Activated naive CD4-positive, alpha-beta T cell (primary cell): Measurements from ENCODE around the gene PARVA.
"Not testable (repeated sequence)": the region's sequence is repeated elsewhere in the genome, so short reads cannot be mapped to it uniquely, and the experiment has no call there.

ENCODE experiments used
- DNase-seq, 4 experiments: peaks; one replicate each; lab custom pipeline; 2025; lab: John Stamatoyannopoulos, UW

The PARVA gene

DNA sequence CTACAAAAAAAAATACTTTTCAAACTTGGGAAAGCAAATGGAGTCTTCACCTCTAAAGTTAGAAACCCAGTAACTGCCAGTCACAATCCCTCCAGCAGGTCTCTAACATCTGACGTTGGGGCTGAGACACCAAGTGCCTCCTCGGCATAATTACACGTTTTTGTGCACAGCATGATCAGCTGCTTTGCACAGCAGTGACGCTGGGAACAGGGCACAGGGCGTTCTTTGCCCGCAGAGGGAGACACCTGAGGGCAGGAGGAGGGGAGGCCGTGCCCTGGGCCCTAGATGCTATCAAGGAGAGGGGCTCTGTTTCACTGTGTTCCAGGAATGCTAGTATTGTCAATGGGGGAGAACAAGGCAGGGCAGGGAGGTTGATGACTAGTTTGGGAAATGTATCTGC, 120.1 kb downstream of the PARVA start:
- DNase-seq: no peak

DNA sequence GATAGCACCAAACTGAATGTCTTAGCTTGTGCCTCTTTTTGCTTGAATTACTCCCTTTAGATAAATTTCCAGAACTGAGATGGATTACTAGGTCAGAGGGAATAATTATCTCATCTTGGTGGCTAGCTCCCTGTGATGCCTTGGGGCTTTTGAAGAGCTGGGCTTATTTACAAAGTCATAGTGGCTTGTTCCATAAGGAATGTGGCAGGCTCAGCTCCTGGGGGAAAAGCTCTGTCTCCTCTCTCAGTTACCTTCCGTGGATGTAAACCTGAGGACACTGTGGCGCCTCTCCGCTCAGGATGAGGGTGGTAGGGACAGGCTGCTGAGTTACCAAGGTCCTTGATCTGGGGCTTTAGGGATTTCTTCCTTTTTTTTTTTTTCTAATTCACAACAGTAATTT, 121.7 kb downstream of the PARVA start:
- no peak for DNase-seq

DNA sequence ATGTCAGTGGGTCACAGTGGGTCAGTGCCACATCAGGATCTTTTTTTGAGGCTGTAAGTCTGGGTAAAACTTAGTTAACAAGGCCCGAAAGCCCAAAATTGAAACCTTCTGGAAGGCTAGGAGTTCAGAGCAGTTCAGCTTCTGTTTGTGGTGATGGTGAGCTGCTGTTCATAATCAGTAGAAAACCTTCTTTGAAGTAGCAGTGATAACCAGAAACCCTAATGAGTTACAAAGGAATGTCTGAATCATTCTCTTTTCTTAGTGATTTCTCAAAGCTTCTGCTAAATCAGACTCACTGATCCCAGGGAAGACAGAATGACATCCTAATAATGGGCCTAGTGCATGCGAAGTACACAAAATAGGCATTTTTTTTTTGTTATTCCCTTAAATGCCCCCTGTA, 124.7 kb downstream of the PARVA start:
- no peak for DNase-seq

DNA sequence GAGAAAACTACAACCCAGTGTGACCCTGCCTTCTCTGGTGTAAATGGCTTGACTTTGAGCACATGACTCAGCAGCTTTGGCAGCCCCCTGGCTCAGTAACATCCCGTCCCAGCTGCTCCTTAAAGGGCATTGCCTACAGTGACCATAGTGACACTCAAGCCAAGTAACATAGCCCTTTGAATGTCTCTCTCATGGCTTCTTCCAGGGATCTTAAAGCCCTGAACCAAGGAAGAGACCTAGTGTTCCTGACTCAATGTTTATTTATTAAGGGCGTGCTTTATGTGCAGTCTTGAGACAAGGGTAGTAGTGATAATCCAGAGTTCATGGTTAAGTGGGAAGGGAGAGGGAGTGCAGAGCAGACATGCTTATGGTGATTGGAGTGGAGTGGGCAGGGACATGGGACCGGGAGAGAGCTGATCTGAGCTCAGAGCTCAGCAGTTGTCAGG, 125.7 kb downstream of the PARVA start:
- DNase-seq: no peak

DNA sequence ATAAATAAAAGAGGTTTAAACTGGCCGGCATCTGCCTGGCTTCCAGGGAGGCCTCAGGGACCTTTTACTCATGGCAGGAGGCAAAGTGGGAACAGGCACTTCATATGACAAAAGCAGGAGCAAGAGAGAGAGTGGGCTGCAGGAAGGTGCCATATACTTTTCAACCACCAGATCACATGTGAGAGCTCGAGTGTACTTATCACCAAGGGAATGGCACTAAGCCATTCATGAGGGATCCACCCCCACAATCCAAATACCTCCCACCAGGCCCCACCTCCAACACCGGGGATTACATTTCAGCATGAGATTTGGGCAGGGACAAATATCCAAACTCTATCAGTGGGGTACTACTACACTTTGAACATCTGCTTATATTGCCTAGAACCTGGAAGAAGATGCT, 126.5 kb downstream of the PARVA start:
- DNase-seq: no peak

DNA sequence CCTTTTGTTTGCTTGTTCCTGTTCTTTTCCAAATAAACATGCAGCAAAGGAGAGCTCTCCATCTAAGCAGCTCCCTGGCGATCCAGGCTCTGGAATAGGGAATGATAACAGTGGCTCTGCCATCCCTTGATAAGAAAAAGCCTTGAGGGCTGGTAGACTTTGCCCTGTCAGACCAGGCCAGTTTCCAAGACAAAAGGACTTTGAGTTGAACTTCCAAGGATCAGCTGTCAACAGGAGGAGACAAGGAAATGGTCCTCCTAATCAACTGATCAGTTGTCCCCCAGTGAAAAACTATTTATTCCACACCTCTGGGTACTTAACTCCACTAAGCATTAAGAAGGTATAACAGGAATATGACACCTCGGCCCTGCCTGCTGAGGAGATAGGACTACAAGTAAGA, 127.8 kb downstream of the PARVA start:
- no peak for DNase-seq

DNA sequence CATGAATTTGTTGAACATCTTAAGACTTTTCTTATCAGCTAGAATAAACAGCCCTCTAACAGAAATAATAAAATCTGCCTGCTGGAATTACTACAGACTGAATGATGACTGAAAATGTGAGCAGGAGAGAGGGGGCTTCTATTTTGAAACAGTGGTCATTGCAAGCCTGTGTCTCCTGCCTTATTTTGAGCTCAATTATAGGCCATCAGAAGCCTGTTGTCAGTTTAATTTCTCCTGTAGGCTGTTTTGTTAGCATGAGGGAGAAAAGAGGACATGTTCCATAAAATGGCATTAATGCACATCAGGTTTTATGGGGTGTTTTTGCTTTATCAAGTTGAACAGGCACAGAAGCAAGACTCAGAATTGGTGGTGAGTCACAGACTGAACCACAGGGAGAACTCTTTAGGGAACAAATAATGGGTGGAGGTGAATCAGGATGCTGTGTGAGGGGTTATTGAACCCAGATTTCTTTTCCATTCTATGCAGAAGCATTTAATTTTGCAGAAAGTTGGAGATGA, 129.1 kb downstream of the PARVA start:
- DNase-seq: no peak

DNA sequence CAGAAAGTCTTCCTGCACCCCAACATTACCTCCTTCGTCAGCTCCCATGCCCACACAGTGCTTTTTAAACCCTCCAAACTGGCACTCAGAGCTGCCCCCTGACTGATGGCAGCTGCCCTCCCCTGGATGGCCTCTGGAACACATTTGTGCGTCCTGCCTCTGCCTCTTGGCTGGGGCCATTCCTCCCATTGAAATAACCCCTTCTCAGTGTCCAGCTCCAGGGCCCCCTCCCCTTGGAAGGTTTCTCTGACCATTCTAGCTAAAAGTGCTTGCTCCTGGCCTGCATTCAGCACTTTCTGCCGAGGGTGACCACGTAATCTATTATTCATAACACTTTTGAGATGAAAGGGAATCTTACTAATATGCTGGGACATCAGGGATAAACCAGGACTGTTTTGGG, 130.0 kb downstream of the PARVA start:
- no peak for DNase-seq

DNA sequence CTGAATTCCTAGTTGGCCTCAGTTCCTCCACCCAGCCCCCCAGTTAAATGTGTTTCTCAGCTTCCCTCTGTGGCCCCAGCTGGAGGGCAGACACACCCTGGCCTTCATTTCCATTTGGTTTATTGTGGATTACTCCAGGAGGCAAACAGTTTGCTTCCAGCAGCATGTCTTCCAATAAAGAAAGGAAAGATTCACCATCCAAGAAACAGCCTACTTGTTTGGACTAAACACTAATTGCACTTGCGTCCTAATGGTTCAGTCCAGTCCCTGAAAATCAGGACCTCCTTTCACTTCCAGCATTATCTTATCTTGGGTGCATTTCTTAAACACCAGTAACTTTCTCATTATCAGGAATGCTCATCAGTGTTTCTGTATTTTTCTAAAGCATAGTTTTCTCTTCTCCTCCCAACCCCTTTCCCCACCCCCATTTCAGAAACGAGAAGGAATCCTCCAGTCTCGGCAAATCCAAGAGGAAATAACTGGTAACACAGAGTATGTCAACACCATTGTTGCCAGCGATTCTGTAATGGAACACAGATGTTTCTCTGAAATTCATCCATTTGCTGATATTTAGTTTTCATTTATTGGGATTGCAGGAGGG, 130.9 kb downstream of the PARVA start:
- no peak for DNase-seq

DNA sequence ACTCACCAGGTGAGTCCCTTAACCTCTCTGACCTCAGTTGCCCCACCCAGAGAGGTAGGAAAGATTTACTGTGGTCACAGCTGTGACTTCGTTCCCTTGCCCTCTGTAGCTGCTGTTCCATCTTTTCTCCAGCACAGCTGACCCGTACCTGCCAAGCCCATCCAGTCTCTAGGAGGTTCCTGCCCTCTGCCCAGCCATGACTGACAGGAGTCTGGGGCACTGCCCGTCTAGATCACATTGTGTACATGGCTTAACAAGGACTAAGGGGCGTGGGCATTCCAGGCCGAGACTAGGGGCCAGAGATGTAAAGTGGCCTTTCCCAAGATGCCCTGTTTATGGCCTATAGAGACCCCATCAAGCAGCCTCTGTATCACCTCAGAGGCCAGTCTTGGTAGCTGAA, 132.0 kb downstream of the PARVA start:
- no peak for DNase-seq

DNA sequence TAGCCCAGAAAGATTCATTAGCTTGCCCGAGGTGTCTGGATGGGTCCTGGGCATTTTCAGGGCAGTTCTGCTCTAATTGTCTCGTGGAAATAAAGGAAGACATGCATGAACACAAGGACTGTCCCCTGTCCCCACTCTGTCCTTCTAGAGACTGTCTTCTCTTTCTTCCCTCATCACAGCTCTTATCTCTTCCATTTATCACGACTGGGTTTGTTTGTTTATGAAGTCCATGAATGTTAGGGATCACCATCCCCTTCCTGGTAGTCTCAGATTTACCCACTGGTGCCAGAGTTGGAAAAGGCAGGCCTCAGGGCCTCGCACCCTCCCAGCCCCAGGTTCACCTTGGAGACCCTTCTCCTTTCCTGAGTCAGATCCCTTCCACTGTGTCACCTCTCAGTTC, 134.8 kb downstream of the PARVA start:
- no peak for DNase-seq

DNA sequence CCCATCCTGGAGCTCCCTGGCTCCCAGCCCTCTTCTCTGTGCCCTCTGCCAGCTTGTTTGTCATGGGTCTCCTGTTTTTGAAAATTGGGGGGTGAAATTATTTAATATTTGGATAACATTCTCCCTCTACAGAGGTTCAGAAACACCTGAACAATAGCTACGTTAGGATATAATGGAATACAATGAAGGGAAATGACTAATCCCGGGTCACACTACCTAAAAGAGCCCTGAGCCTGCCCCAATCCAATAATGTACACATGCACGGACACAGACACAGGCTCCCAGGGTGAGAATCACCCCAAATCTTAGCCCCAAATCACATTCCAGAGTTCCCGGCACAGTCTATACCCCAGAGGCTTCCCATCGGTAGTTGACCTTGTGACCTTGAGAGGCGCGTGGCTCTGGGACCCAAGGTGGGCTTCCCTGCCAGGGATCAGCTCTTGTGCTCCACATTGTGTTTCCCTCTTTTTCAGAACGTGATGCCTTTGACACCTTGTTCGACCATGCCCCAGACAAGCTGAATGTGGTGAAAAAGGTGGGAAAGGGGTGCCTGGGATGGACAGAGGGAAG, 135.5 kb downstream of the PARVA start:
- DNase-seq: no peak

DNA sequence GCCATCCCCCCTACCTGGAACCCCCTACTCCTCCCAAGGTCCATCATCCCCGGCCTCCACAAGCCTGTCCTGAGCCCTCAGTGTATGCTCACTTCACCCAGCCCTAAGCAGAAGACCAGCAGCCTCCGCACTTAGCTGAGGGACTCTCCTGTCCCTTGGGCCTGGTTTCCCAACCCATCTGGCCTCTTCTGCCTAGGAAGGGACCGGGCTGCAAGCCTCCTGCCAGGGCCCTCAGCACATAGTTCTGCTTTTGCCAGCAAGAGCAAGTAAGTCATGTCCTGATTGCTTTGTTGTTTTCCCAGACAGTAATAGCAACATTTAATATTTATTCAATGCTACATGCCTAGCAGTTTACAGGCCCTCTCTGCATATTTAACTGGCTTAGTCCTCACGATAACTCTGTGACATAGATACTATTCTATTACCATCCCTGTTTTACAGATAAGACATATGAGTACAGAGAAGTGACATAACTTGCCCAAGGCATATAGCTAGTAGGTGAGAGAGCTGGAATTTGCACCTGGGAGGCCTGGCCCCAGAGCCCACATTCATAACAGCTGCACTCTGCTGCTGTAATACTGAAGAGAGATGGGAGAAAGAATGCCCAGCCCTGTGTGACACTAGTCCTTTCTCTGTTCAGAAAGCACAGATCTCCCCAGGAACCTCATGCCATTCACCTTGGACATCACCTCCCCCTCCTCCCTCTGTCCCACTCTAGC, 139.2 kb downstream of the PARVA start:
- no peak for DNase-seq

DNA sequence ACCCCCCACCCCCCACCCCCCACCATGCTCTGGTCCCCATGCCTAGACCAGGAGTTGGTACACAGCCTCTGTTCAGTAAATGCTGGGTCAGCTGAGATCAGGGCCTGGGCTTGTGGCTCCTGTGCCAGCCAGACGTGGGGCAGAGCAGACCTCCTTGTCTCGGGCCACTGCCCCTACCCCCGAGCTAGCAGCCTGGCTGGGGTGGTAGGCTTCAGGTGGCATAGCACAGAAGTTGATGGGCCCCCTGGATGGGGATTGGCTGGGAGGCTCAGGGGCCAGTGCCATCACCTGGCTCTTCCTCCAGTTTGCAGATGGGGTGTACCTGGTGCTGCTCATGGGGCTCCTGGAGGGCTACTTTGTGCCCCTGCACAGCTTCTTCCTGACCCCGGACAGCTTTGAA, 139.9 kb downstream of the PARVA start:
- DNase-seq: no peak

DNA sequence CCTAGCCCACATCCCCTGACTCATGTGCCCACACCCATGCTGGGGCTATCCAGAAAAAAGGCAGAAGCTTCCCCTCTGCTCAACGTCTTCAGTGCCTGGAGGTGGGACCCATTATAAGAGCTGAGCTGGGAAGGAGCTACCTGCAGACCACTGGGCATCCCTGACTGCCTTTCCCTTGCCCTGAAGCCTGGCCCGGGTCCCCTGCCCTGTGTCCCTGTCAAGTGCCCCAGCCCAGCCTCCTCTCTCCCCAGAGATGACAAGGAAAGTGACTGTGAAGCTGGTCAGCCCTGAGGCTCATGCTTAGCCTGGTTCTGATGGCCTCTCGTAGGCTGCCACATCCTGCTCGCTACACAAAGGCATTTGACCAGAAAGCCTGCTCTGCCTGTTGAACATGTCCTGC, 140.4 kb downstream of the PARVA start:
- no peak for DNase-seq

DNA sequence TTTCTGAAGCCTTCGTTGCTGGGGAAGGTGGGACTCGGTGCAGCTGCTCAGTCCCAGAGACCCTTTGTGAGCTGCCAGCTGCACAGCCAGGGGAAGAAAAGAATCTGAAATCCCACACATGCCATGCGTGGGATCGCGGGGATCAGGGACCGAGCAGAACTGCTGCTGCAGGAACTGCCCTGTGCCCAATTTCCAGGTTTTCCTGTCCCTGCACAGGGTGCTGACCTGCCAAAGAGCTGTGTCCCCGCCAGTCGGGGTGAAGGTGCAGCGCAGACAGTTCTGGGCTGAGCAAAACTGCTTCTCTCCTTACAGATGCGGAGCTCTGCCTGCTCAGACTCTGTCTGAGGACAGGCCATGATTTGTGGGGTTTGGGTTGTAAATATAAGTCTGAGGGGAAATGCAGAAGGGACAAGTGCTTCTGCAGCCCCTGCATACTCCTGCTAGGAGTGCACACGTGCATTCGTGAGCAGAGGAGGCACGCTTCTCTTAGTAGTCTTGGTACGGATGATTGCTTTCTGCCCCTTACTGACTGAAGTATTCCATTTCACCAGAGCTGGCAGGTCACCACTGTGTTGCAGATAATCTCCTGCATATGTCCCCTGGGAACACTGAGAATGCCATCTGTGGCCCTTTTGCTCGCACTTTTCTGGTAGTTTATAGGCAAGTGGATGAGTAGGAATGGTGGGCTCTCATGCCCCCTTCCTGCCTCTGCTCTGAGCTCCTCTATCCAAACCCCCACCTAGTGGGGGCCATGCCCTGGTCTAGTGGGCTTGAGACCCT, 141.4 kb downstream of the PARVA start:
- no peak for DNase-seq

DNA sequence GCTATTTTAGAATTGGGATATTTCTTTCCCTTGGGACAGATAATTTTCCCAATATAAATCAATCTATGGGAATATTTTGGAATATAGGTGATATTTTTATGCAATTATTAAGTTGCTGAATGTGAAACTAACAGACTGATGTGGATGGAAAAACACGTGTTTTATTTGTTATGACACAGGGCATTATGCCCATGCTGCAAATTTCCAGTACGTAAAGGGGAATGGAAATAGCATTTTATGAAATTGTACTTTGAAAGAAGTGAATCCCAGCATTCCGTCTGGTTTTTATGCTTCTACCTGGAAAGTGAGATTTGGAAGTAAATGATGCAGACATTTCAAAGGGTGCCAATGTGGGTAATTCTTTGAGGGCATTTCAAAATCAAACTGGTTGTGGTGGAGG, 142.7 kb downstream of the PARVA start:
- DNase-seq: no peak

DNA sequence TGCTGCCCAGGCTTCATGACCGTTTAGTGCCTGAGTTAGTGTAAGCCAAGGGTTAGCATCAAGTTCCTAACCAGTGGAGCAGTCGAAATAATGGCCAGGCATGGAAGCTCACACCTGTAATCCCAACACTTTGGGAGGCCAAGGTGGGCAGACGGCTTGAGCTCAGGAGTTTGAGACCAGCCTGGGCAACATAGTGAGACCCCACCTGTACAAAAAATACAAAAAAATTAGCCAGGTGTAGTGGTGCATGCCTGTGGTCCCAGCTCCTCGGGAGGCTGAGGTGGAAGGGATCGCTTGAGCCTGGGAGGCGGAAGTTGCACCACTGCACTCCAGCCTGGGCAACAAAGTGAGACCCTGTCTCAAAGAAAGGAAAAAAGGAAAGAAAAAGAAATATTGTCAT, 143.2 kb downstream of the PARVA start:
- DNase-seq: not testable (repeated sequence)

DNA sequence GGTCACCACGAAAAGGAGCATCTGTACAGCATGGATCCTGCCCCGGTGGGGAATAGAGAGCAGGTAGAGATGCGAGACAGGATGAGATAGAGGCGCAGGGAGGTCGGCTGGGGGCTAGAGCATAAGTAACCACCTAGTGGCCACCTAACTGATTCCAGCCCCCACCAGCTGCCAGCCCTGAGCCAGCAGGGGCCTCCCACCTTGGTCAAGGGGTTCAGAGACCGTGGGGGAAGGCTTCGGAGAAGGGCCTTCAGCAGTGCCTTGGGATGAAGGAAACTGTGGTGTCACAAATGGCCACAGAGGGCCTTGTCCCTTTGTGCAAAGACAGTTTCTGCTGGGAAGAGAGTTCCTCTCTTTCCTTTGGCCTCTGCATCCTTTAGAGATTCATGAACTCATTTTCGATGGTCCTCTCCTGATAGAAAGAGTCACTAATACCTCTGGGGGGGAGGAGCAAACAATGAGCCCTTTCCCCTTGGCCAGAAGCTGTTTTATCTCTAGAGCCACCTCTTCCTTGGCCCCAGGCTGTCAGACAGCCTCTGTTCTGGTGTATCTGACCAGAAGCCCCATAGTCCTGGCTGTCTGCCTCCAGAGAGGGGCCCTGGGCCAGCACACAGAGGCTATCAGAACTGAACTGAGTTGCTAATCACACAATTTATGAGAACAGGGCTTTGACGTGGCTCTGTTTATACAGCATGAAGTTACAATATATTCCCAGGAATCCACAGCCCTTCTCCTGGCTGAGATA, 146.0 kb downstream of the PARVA start:
- no peak for DNase-seq

DNA sequence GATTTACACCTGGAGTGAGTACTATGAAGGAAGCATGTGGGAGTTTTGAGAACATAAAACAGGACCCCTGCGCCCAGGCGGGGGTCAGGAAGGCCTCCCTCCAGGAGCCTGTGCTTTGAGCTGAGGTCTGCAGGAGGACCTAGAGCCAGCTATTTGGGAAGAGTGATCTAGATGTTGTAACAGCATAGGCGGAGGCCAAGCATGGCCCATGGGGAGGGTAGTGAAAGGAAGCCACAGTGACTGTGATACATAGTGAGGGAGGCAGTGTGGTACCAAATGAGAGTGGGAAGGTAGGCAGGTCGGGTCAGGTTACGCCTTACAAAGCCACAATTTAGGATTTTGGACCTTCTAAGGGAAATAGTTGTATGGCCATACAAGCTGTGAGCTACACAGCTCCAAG, 147.5 kb downstream of the PARVA start:
- no peak for DNase-seq

DNA sequence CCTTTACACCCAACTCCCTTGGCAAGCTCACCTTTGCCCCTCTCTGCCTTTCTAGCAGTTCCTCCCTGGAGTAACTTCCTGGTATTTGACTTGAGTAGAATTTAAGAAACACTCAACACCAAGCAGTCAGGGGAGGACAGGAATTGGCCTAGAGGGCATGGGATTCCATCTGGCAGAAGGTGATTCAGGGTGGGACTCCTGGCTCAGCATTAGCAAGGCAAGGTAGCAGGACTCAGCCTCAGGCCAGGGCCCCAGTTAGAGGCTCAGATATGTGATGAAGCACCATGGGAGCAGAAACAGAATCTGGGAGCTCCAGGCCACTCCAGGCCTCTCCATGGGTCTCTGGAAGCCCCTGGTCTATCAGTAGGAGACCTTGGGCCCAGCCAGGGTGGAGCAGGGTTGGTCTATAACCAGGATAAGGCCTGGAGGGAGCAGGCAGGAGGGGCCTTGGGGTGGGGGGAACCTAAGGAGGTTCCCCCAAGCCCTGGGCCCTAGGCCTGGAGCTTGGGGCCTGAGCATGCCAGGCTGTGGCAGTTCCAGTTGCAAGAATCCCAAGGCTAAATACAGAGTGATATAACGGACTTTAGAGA, 148.2 kb downstream of the PARVA start:
- DNase-seq: no peak

DNA sequence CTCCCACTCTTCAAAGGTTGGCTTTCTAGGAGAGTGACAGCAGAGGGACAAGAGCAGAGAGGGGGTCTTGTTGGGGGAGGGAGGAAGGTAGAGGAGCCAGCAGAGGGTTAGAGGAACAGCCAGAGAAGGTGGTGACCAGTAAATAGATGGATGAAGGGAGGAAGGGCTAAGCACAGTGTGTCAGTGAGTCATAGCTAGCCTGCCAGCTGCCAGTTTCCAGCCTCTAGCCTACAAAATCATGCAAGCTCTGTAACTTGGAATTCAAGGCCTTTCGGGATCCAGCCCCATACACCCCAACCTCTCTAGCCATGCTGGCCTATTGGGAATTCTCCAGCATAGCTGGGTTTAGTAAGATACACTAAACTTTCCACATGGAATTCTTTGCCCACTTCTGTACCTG, 149.4 kb downstream of the PARVA start:
- no peak for DNase-seq
